ENCODE results near the gene GORASP1.

The GORASP1 gene

GRCh38 chr3:39100500-39100886, 6.9 kb downstream of the GORASP1 start:
- Histone ChIP-seq H4K8ac (ENCODE audit: low read depth, low read length) (no peak overlapping the region), H2AK5ac (ENCODE audit: low read length) (no peak overlapping the region), H3K36me3 (ENCODE audit: control insufficient read depth in 1 of 2, insufficient read depth in 2 of 2, low read length in 2 of 2) (peaks cover 41 to 43% of the 10 kb centered on the region in 2 experiments), H3K4me1 (ENCODE audit: control insufficient read depth in 1 of 2, insufficient read depth in 2 of 2, low read length in 2 of 2) (peaks cover 6 to 10% of the 10 kb centered on the region in 2 experiments), H3K79me1 (ENCODE audit: low read length) (peaks cover 2% of the 10 kb centered on the region), H3K9me3 (ENCODE audit: insufficient read depth, low read depth, low read length) (no peaks in the 10 kb centered on the region), H3K79me2 (ENCODE audit: control insufficient read depth, insufficient read depth, low read length, poor library complexity) (no peaks in the 10 kb centered on the region), H2AFZ (ENCODE audit: insufficient read depth, low read length, poor library complexity) (no peak overlapping the region), H3K4me2 (ENCODE audit: low read length) (no peak overlapping the region), H2BK5ac (ENCODE audit: low read depth, low read length, poor library complexity) (no peak overlapping the region), H2BK120ac (ENCODE audit: insufficient read depth, low read length, poor library complexity) (no peak overlapping the region), H3K4ac (ENCODE audit: low read depth, low read length) (no peak overlapping the region), H2BK12ac (ENCODE audit: low read length) (no peak overlapping the region), H3K27ac (ENCODE audit: low read depth, low read length) (no peak overlapping the region), H4K91ac (ENCODE audit: low read depth, low read length) (no peak overlapping the region), H3K9ac (ENCODE audit: low read length) (no peak overlapping the region), H4K12ac (ENCODE audit: low read depth, low read length) (no peak overlapping the region), H3K27me3 (ENCODE audit: insufficient read depth, low read length) (no peaks in the 10 kb centered on the region), H3K4me3 (ENCODE audit: low read depth, low read length) (no peak overlapping the region), H3K14ac (ENCODE audit: low read length) (no peak overlapping the region), H3K23ac (ENCODE audit: low read length) (no peak overlapping the region), H3K18ac (ENCODE audit: low read length) (no peak overlapping the region)
- no CpG with 5 or more reads among the region's 9 CpGs for WGBS (ENCODE audit: extremely low coverage, insufficient coverage, insufficient read length)
- DNase-seq, result no peak

- Histone ChIP-seq H3K4me2 (ENCODE audit: low read length) (no peak overlapping the region), H3K4me1 (ENCODE audit: control insufficient read depth in 1 of 2, insufficient read depth in 2 of 2, low read length in 2 of 2) (peaks cover 6 to 10% of the 10 kb centered on the region in 2 experiments), H3K27ac (ENCODE audit: low read depth, low read length) (no peak overlapping the region), H3K18ac (ENCODE audit: low read length) (no peak overlapping the region), H3K23ac (ENCODE audit: low read length) (no peak overlapping the region), H4K8ac (ENCODE audit: low read depth, low read length) (no peak overlapping the region), H3K4ac (ENCODE audit: low read depth, low read length) (no peak overlapping the region), H3K4me3 (ENCODE audit: low read depth, low read length) (no peak overlapping the region), H3K9ac (ENCODE audit: low read length) (no peak overlapping the region), H3K79me2 (ENCODE audit: control insufficient read depth, insufficient read depth, low read length, poor library complexity) (no peaks in the 10 kb centered on the region), H2BK120ac (ENCODE audit: insufficient read depth, low read length, poor library complexity) (no peak overlapping the region), H4K12ac (ENCODE audit: low read depth, low read length) (no peak overlapping the region), H2BK5ac (ENCODE audit: low read depth, low read length, poor library complexity) (no peak overlapping the region), H3K9me3 (ENCODE audit: insufficient read depth, low read depth, low read length) (no peaks in the 10 kb centered on the region), H2AFZ (ENCODE audit: insufficient read depth, low read length, poor library complexity) (no peak overlapping the region), H3K79me1 (ENCODE audit: low read length) (peaks cover 2% of the 10 kb centered on the region), H2AK5ac (ENCODE audit: low read length) (no peak overlapping the region), H3K14ac (ENCODE audit: low read length) (no peak overlapping the region), H4K91ac (ENCODE audit: low read depth, low read length) (no peak overlapping the region), H3K36me3 (ENCODE audit: control insufficient read depth in 1 of 2, insufficient read depth in 2 of 2, low read length in 2 of 2) (peaks cover 43 to 46% of the 10 kb centered on the region in 2 experiments), H3K27me3 (ENCODE audit: insufficient read depth, low read length) (no peaks in the 10 kb centered on the region), H2BK12ac (ENCODE audit: low read length) (no peak overlapping the region)
- no CpG with 5 or more reads among the region's 2 CpGs for WGBS (ENCODE audit: extremely low coverage, insufficient coverage, insufficient read length)
- DNase-seq, result no peak
Observed at GRCh38 chr3:39099738-39100499, 7.5 kb downstream of the GORASP1 start.

- Histone ChIP-seq H2BK120ac (ENCODE audit: insufficient read depth, low read length, poor library complexity) (no peak overlapping the region), H3K4me2 (ENCODE audit: low read length) (no peak overlapping the region), H3K14ac (ENCODE audit: low read length) (no peak overlapping the region), H4K12ac (ENCODE audit: low read depth, low read length) (no peak overlapping the region), H3K9ac (ENCODE audit: low read length) (no peak overlapping the region), H2AK5ac (ENCODE audit: low read length) (no peak overlapping the region), H3K4ac (ENCODE audit: low read depth, low read length) (no peak overlapping the region), H3K18ac (ENCODE audit: low read length) (no peak overlapping the region), H3K9me3 (ENCODE audit: insufficient read depth, low read depth, low read length) (no peaks in the 10 kb centered on the region), H3K79me2 (ENCODE audit: control insufficient read depth, insufficient read depth, low read length, poor library complexity) (no peaks in the 10 kb centered on the region), H2AFZ (ENCODE audit: insufficient read depth, low read length, poor library complexity) (no peak overlapping the region), H3K27me3 (ENCODE audit: insufficient read depth, low read length) (no peaks in the 10 kb centered on the region), H3K27ac (ENCODE audit: low read depth, low read length) (no peak overlapping the region), H3K36me3 (ENCODE audit: control insufficient read depth in 1 of 2, insufficient read depth in 2 of 2, low read length in 2 of 2) (peaks cover 45 to 51% of the 10 kb centered on the region in 2 experiments), H2BK12ac (ENCODE audit: low read length) (no peak overlapping the region), H4K91ac (ENCODE audit: low read depth, low read length) (no peak overlapping the region), H4K8ac (ENCODE audit: low read depth, low read length) (no peak overlapping the region), H2BK5ac (ENCODE audit: low read depth, low read length, poor library complexity) (no peak overlapping the region), H3K4me1 (ENCODE audit: control insufficient read depth in 1 of 2, insufficient read depth in 2 of 2, low read length in 2 of 2) (peaks cover 6 to 10% of the 10 kb centered on the region in 2 experiments), H3K79me1 (ENCODE audit: low read length) (peaks cover 2% of the 10 kb centered on the region), H3K23ac (ENCODE audit: low read length) (no peak overlapping the region), H3K4me3 (ENCODE audit: low read depth, low read length) (no peak overlapping the region)
- WGBS (ENCODE audit: extremely low coverage, insufficient coverage, insufficient read length), result no CpG with 5 or more reads among the region's 1 CpG
- no peak for DNase-seq
Observed at GRCh38 chr3:39099242-39099641, 8.2 kb downstream of the GORASP1 start.

- Histone ChIP-seq H3K27me3 (ENCODE audit: insufficient read depth, low read length) (no peaks in the 10 kb centered on the region), H4K91ac (ENCODE audit: low read depth, low read length) (no peak overlapping the region), H4K8ac (ENCODE audit: low read depth, low read length) (no peak overlapping the region), H2AFZ (ENCODE audit: insufficient read depth, low read length, poor library complexity) (no peak overlapping the region), H3K18ac (ENCODE audit: low read length) (no peak overlapping the region), H3K9ac (ENCODE audit: low read length) (no peak overlapping the region), H3K36me3 (ENCODE audit: control insufficient read depth in 1 of 2, insufficient read depth in 2 of 2, low read length in 2 of 2) (peaks cover 45 to 51% of the 10 kb centered on the region in 2 experiments), H3K79me1 (ENCODE audit: low read length) (peaks cover 2% of the 10 kb centered on the region), H4K12ac (ENCODE audit: low read depth, low read length) (no peak overlapping the region), H2AK5ac (ENCODE audit: low read length) (no peak overlapping the region), H2BK120ac (ENCODE audit: insufficient read depth, low read length, poor library complexity) (no peak overlapping the region), H3K4me3 (ENCODE audit: low read depth, low read length) (no peak overlapping the region), H3K4me2 (ENCODE audit: low read length) (no peak overlapping the region), H3K14ac (ENCODE audit: low read length) (no peak overlapping the region), H3K4ac (ENCODE audit: low read depth, low read length) (no peak overlapping the region), H3K4me1 (ENCODE audit: control insufficient read depth in 1 of 2, insufficient read depth in 2 of 2, low read length in 2 of 2) (peaks cover 6 to 10% of the 10 kb centered on the region in 2 experiments), H3K27ac (ENCODE audit: low read depth, low read length) (no peak overlapping the region), H3K9me3 (ENCODE audit: insufficient read depth, low read depth, low read length) (no peaks in the 10 kb centered on the region), H2BK5ac (ENCODE audit: low read depth, low read length, poor library complexity) (no peak overlapping the region), H3K23ac (ENCODE audit: low read length) (no peak overlapping the region), H3K79me2 (ENCODE audit: control insufficient read depth, insufficient read depth, low read length, poor library complexity) (no peaks in the 10 kb centered on the region), H2BK12ac (ENCODE audit: low read length) (no peak overlapping the region)
- WGBS (ENCODE audit: extremely low coverage, insufficient coverage, insufficient read length), result no CpG with 5 or more reads among the region's 8 CpGs
- DNase-seq, result no peak
Observed at GRCh38 chr3:39098473-39099000, 8.9 kb downstream of the GORASP1 start.
